LHCN-M2 (cell line): ENCODE data around the gene EML5. TPM values are rescaled to one million over a fixed set of nuclear protein-coding genes. Genes with fewer than 3 reads are reported as not detected.
"Not testable (repeated sequence)": the region's sequence is repeated elsewhere in the genome, so short reads cannot be mapped to it uniquely, and the experiment has no call there.

Experiments used
- DNase-seq: peaks from one replicate; pipeline ENCODE4 v3.0.0-alpha.2; 2012; ENCODE audit warnings: low read depth
- polyA plus RNA-seq: library from polyadenylated mRNA; unstranded; fragments of >200 nt; gene quantifications from one replicate; pipeline ENCODE4 v1.2.1, GENCODE V29; 2012; ENCODE audit warnings: missing spikeins
- total RNA-seq: library from RNA; depleted of rRNA; stranded (reverse); fragments of >200 nt; gene quantifications from 2 replicates; pipeline ENCODE4 v1.2.3, GENCODE V29; 2014; rRNA removed

The EML5 gene
- 0.06 and 0.17 TPM in 2 replicates for total RNA-seq
- 0.02 TPM for polyA plus RNA-seq

- peak; percentile 20 for DNase-seq
Measured at GRCh38 chr14:88792473-88793258, at the start of gene EML5. Gene EML5, minus strand, starts transcription at chr14:88792953. Its CDS starts 450 bp downstream, at chr14:88792503.

GRCh38 chr14:88842414-88842813 lies 49.7 kb upstream of the EML5 start:
- DNase-seq = no peak

DNA sequence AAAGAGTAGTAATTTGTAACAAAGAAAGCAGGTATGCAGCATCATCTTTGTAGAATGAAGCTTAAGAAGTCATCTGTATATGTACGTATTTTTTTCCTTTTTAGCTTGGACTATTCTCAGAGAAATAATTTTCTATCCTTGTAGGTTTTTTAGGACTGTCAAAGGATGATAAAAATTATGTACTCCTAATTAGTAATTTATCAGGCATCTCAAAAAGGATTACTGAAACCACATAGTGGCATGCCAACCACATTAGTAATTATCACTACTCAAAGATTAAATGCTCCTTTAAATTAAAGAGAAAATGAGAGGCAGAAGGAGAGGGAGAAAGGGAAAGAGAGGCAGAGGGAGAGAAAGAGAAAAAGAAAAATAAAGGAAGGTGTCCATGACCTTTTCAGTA lies 49.0 kb upstream of the EML5 start:
- DNase-seq = peak; percentile 25

DNA sequence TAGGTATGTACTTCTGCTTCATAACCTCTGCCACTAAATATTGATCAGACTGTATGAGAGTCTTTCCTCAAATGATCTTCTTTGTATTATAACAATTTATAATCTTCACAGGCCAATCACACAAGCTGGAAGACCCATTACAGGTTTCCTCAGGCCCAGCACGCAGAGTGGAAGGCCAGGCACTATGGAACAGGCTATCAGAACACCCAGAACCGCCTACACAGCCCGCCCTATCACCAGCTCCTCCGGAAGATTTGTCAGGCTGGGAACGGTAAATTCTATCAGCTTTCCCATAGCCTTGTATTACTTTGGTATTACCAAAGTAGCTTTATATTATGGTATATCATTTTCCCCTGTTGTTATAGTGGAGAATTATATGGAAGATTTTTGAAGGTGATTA lies 48.2 kb upstream of the EML5 start:
- DNase-seq = no peak

DNA sequence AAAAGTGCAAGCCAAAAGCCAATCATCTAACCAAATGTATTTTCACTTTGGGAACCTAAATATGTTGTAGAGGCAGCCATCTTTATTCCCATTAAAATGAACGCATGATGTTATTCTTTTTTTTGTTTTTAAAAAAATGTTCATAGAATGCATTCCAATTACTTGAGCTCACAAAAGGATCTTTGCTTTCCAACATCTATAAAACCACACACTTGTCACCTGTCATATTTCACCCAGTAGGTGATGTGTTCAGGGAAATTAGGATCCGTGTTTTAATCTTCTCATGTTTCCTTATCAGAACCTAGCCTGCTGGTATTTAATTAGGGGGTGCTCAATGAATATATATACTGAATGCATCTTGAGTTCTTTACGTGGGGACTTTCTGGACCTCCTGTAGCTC lies 45.3 kb upstream of the EML5 start:
- DNase-seq = no peak

DNA sequence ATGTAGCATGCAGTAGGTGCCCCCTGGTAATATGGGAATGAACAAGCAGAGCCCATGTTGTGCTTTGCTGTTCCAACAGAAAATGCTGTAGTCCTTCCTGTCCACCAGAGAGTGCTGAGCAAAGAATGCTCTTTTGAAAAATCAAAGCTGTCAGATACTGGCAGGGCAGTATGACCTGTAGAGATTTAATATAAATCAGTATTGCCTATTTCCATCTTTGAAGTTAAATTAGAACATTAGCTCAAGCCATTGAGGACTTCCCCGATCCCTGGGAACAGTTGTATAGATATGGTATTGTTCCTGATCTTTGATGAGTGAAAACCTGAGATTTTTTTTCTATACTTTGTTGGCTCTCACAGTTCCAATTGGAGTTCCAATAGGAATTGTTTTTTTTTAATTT lies 44.7 kb upstream of the EML5 start:
- no peak for DNase-seq

- no peak for DNase-seq
Measured at GRCh38 chr14:88835661-88836060, 42.9 kb upstream of the EML5 start.

DNA sequence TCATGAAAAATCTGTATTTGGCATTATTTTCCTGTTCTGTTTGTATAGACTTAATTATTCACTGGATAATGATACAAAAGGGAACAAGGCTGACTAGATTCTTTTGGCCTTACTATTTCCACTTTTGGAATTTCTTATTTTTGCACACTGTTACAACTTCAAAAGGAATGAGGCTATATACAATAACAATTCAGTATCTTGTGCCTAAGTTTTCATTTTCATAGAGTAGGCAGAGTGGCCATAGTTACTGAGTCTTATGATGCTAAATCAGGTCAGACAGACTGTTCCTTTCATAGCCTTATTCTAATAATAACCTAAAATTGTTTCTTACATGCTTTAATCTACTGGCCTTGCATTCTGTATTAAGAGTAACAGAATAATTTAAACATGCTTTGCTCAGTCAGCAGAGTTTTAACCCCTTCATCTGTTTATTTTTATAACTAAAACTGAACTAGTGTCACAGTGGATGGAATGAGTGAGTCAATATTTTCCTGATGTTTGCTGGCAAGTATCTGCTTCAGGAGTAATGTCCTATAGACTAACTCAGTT lies 42.2 kb upstream of the EML5 start:
- DNase-seq = peak; percentile 54

DNA sequence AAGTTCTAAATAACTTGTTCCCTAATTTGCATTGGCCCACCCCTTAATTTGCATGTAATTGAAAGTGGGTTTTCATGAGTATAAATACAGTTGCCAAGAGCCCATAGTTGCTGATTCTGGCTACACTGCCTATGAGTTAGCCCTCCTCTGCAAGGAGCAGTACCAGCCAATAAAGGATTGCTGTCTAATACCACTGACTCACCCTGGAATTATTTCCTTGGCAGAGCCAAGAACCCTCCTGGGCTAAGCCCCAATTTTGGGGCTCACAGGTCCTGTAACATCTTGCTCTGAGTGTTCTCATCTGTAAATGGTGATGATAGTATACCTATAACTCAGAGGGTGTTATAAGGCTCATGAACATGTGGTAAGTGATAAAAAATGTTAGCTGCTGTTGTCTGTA lies 38.5 kb upstream of the EML5 start:
- peak; percentile 46 for DNase-seq

DNA sequence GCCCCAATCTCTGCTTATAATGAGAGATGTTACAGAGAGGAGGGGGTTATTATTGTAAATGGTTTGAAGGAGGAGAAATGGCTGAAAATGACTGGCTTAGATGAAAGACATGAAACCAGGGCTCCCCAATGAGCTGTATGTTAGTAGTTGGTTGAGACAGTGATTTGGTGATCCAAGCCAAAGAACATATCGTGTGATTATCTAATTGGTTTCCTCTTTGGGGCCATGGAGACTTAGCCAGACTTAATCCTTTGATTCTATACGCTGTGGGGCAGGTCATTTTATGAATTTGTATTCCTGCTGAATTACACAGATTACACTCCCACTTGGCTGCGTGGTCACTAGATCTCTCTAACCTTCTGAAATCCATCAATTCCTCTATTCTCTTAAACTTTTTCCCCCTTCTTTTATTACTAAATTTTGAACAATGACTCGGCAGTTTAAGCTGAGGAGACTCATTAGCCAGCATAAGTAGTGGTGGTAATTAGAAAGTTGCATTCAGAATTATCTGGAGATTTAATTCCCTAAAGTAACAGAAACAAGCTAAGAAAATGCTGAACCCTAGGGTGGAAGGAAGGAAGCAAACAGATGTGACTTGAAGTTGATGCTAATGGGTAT lies 37.0 kb upstream of the EML5 start:
- DNase-seq = no peak

GRCh38 chr14:88829188-88829587 lies 36.4 kb upstream of the EML5 start:
- DNase-seq = no peak

DNA sequence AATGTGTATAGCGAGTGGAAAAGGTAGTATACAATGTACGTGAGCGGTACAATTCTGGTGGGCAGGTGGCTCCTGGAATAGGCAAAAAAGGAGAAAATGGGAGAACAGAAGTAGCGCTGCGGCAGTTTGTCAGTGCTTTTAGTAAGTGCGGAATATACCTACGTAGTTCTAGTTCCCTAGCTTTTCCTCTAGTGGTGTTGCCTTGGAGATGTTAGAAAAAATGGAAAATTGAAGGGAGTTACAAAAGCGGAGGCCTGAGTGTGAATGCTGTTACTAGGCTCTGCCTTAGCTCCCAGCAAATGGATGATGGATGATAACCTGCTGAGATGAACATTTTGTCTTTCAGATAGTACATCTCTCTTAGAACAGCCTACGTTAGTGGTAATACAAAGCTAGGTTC lies 32.8 kb upstream of the EML5 start:
- DNase-seq = no peak

DNA sequence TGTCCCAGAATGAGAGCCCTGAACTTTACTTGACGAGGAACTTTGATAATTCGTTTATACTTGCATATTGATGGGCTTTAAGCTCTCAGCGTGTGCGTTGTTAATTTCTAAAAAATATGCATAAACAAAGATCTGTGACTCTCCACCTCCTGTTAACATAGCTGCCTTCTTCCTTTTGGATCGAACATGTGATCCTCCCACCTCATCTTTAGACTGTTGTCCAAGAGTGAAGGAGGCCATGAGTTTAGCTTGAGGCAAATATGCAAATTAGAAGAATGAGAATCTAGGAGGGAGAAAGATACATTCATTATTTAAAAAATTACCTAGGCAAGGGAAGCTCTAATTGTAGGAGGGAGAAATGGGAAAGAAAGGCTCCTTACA lies 32.3 kb upstream of the EML5 start:
- no peak for DNase-seq

DNA sequence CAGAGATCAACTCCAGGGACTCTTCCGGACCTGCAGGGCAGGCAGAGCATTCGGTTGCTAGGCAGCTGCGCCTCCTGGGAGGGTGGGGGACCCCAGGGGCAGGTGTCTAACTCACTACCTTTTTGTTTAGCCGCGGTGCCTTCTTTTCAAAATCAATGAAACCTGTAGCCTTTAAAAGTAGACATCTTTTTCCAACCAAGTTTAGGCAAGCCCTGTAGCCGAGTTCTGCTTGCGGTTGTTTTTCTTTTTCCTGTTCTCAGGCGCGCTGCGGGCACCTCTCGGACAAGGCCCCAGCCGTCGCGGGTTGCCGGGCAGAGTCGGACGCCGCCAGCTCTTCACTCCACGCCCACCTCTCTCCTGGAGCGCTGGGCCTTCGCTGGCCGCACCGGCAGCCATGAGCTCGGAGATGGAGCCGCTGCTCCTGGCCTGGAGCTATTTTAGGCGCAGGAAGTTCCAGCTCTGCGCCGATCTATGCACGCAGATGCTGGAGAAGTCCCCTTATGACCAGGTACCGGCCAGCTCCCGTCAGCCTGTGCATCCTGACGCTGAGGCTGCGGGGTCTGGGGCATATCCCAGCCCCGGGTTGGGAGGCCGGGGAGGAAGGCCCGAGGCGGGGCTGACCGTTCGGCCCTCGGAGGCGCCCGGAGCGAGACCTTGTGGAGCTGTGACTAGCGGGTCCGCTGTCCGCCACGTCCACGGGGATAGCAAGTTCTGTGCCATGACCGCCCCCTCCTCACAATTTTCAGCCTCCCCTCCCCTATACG lies 31.7 kb upstream of the EML5 start, which contains the start of gene TTC8:
TTC8 (plus strand) TSS at position 338 of the 764 bp plus-strand sequence; CDS start at position 395, 57 bp downstream.
- DNase-seq = peak; percentile 82

DNA sequence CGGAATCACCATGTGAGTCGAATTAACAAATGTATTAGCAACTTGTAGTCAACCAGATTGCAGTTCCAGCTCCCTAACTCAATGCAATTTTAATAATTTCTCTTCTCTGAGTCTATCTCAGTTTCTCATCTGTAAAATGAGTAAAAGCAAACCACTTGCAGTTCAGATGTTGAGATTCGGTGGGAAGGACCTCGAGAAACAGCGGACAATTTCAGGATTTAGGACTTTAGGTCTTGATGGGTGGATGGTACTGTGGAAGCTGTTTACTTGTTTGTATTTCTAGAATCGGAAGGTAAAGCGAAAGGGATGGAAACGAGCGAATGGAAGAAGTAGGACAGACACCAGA lies 31.2 kb upstream of the EML5 start:
- DNase-seq = no peak

GRCh38 chr14:88821888-88822287 lies 29.1 kb upstream of the EML5 start:
- DNase-seq = no peak

GRCh38 chr14:88821378-88821777 lies 28.6 kb upstream of the EML5 start:
- no peak for DNase-seq

DNA sequence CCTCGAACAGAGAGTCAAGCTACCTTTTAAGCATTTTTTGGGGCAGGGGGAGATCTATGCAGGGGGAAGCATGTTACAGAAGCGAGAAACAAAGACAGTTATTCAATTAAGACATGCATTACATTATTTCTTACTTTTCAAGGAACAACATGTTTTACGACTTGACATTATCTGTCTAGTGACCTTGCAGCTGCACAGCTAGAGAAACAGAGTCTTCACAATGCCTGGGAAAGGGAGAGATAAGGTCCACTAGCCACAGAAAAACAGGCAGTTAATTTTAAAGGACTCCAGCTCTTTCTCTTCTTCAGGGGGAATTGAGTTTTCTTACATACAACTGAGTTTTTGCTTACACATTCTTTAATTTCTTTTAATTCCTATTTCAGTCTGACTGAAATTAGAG lies 26.9 kb upstream of the EML5 start:
- not testable (repeated sequence) for DNase-seq

DNA sequence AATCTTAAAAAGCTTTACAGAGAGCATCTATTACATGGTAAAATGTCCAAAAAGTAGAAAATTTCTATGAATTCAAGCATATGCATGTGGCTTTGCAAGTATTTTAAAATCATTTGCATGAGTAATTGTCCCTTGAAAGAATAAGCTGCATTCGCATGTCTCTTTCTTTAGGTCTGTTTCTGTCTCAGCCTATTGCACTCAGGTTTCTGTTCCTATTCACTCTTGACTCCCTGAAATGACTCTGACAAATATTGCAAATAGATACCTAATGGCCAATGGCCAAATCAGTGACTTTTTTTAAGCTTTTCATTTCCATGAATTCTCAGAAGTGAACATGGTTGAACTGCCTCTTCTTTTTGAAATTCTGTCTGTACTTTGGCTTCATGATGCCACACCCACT lies 25.3 kb upstream of the EML5 start:
- DNase-seq = no peak

DNA sequence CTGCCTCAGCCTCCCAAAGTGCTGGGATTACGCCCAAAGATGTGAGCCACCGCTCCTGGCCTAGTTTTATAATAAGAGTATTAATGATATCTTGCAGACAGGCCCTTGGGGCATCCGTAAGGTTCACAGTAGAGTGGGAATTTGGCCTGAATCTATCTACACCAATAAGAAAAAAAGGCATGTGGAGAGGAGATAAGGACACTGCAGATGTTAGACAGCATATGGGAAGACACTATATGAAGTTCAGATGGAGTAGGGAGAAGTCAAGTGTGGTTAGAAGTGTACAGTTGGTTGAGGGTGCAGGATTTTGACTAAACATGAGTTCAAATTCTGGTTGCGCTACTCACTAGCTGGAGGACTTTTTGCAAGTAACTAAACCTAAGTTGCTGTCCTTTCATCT lies 23.2 kb upstream of the EML5 start:
- no peak for DNase-seq

DNA sequence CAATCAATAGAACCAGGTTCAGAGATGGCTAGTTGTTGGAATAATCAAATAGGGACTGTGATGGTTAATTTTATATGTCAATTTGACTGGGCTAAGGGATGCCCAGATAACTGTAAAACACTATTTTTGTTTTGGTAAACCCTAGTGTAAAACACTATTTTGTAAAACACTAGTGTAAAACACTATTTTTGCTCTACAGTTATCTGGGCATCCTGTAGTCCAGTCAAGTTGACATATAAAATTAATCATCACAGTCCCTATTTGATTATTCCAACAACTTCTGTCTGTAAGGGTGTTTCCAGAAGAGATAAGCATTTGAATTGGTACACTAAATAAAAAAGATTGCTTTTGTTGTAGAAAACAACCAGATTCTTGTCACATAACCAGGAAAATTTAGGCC lies 15.6 kb upstream of the EML5 start:
- no peak for DNase-seq

DNA sequence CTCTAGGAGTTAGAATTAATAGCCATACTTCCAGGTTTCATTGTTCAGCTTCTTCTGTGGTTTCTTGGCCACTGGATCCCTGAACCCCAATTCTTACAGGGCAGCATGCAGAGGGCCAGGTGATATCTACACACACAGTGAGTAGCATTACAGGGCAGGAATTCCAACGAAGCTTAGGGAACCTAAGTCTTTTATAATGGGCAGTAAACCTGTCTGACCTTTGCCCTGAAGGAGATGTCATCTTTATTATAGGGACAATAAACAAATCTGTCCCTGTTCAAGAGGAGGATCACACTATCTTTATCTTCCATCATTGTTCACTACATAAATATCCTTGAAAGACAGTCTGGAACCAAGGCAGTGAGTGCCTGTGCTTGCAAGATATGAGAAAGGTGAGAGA lies 11.7 kb upstream of the EML5 start:
- DNase-seq = no peak
